ENCODE data around the gene ATP9A.
A peak's percentile ranks its signal among the peaks of the same experiment; 100 is the strongest.
"Not testable (repeated sequence)": the region's sequence is repeated elsewhere in the genome, so short reads cannot be mapped to it uniquely, and the experiment has no call there.

ATP9A gene

GRCh38 chr20:51767867-51768758, at the start of gene ATP9A:
ATP9A (minus strand) TSS chr20:51768390; CDS start chr20:51768369, 21 bp downstream.
- Histone ChIP-seq H3K36me3 (ENCODE audit: control insufficient read depth in 2 of 2, insufficient read depth in 1 of 2, low read length in 2 of 2) (no peaks in the 10 kb centered on the region), H3K27ac (ENCODE audit: extremely low read depth, low read depth, low read length) (peak within 1 kb of the TSS; percentile 93), H3K4me3 (ENCODE audit: low read depth, low read length) (peak within 1 kb of the TSS; percentile 78), H3K4me1 (ENCODE audit: control insufficient read depth, insufficient read depth, low read length) (no peaks in the 10 kb centered on the region), H3K9me3 (ENCODE audit: control insufficient read depth, insufficient read depth, low read depth, low read length) (no peaks in the 10 kb centered on the region)
- TF ChIP-seq, protein P1, sequence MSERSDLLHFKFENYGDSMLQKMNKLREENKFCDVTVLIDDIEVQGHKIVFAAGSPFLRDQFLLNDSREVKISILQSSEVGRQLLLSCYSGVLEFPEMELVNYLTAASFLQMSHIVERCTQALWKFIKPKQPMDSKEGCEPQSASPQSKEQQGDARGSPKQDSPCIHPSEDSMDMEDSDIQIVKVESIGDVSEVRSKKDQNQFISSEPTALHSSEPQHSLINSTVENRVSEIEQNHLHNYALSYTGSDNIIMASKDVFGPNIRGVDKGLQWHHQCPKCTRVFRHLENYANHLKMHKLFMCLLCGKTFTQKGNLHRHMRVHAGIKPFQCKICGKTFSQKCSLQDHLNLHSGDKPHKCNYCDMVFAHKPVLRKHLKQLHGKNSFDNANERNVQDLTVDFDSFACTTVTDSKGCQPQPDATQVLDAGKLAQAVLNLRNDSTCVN (tag by site-specific recombination; optimal IDR thresholded peaks at IDR 0.05), result peak; percentile 26
- TF ChIP-seq ZBTB8A (tag by site-specific recombination; IDR thresholded peaks at IDR 0.05) (peak; percentile 58), ZNF335 (tag by site-specific recombination; conservative IDR thresholded peaks at IDR 0.05) (peak; percentile 83), ZBTB49 (tag by site-specific recombination; IDR thresholded peaks at IDR 0.05; ENCODE audit: low read depth) (no peak), ZEB2 (tag by site-specific recombination; IDR thresholded peaks at IDR 0.05) (peak; percentile 84; the same call in 1 of the 2 replicates), SP7 (tag by site-specific recombination; IDR thresholded peaks at IDR 0.05) (peak; percentile 48; the same call in 1 of the 2 replicates), ZNF211 (tag by site-specific recombination; IDR thresholded peaks at IDR 0.05; ENCODE audit: low read depth) (no peak), GLIS2 (tag by site-specific recombination; IDR thresholded peaks at IDR 0.05) (peak; percentile 20; the same call in 1 of the 2 replicates), ZBTB7A (tag by site-specific recombination; IDR thresholded peaks at IDR 0.05; ENCODE audit: low read depth) (0 out of 2 replicates have a peak, but pooled peaks have one; percentile 4), ZXDB (tag by site-specific recombination; IDR thresholded peaks at IDR 0.05) (0 out of 2 replicates have a peak, but pooled peaks have one; percentile 12), ZIC2 (tag by site-specific recombination; IDR thresholded peaks at IDR 0.05) (peak; percentile 3; the same call in 1 of the 2 replicates), ZNF404 (tag by site-specific recombination; IDR thresholded peaks at IDR 0.05) (no peak), ZNF449 (tag by site-specific recombination; IDR thresholded peaks at IDR 0.05) (peak; percentile 72; the same call in 1 of the 2 replicates), GLIS1 (tag by site-specific recombination; IDR thresholded peaks at IDR 0.05) (0 out of 2 replicates have a peak, but pooled peaks have one; percentile 3)
- ChIA-PET CTCF (no interaction called here), POLR2A (no interaction called here)

GRCh38 chr20:51816856-51817255, 48.7 kb upstream of the ATP9A start:
- POLR2A ChIA-PET; H3K9me3 ChIP-seq (ENCODE audit: control insufficient read depth, insufficient read depth, low read depth, low read length); H3K27ac ChIP-seq (ENCODE audit: extremely low read depth, low read depth, low read length); H3K36me3 ChIP-seq (ENCODE audit: control insufficient read depth in 2 of 2, insufficient read depth in 1 of 2, low read length in 2 of 2); H3K4me1 ChIP-seq (ENCODE audit: control insufficient read depth, insufficient read depth, low read length); H3K4me3 ChIP-seq (ENCODE audit: low read depth, low read length): not testable (repeated sequence)
- CTCF ChIA-PET, result interaction anchor here (0.6 to 2.3 kb wide), 2 partner anchors 17 to 156 kb away, joined by 3 to 6 read pairs; no protein-coding TSS in a partner anchor

Data from HEK293 (cell line).